Measurements from ENCODE around the gene NPC2. TPM values are rescaled to one million over a fixed set of nuclear protein-coding genes. Genes with fewer than 3 reads are reported as not detected.

The NPC2 gene
- total and polyA plus RNA-seq, 5 donors from 2014 or later, result 33.1 to 144 (median 102) TPM

- no peak for DNase-seq
- Mint-ChIP-seq H3K4me3 (no peak overlapping the region), H3K9me3 (peaks cover 0 to 2% (median 0%) of the 10 kb centered on the region in 7 donors), H3K36me3 (no peaks in the 10 kb centered on the region), H3K27ac (no peak overlapping the region), H3K27me3 (peaks cover 20% of the 10 kb centered on the region), H3K4me1 (peaks cover 0 to 10% (median 5%) of the 10 kb centered on the region in 4 donors)
- Histone ChIP-seq H3K36me3 (ENCODE audit: control insufficient read depth, insufficient read depth, low read length) (no peaks in the 10 kb centered on the region), H3K27me3 (ENCODE audit: control insufficient read depth, insufficient read depth, low read length) (peaks cover 4% of the 10 kb centered on the region), H3K27ac (ENCODE audit: insufficient read depth, low read length, poor library complexity, severe bottlenecking) (no peak overlapping the region), H3K4me3 (ENCODE audit: low read depth, low read length) (no peak overlapping the region), H3K4me1 (ENCODE audit: control insufficient read depth, insufficient read depth, low read length, poor library complexity, severe bottlenecking) (no peaks in the 10 kb centered on the region), H3K9me3 (ENCODE audit: control insufficient read depth in 2 of 2, low read length in 2 of 2) (no peaks in the 10 kb centered on the region)
- ATAC-seq (ENCODE audit: low read depth in 2 of 2), result no peak
Measured at GRCh38 chr14:74517731-74518130, 24.6 kb upstream of the NPC2 start.

- DNase-seq (no peak), ATAC-seq (ENCODE audit: low read depth in 2 of 2) (no peak)
- peaks cover 0 to 2% (median 0%) of the 10 kb centered on the region in 7 donors for H3K9me3 Mint-ChIP-seq
- peaks cover 0 to 10% (median 5%) of the 10 kb centered on the region in 4 donors for H3K4me1 Mint-ChIP-seq
- H3K27me3 Mint-ChIP-seq, result peaks cover 20% of the 10 kb centered on the region
- H3K27ac Mint-ChIP-seq, result no peak overlapping the region
- Histone ChIP-seq H3K27ac (ENCODE audit: insufficient read depth, low read length, poor library complexity, severe bottlenecking) (no peak overlapping the region), H3K4me1 (ENCODE audit: control insufficient read depth, insufficient read depth, low read length, poor library complexity, severe bottlenecking) (no peaks in the 10 kb centered on the region), H3K4me3 (ENCODE audit: low read depth, low read length) (no peak overlapping the region), H3K9me3 (ENCODE audit: control insufficient read depth in 2 of 2, low read length in 2 of 2) (no peaks in the 10 kb centered on the region), H3K27me3 (ENCODE audit: control insufficient read depth, insufficient read depth, low read length) (peaks cover 4% of the 10 kb centered on the region), H3K36me3 (ENCODE audit: control insufficient read depth, insufficient read depth, low read length) (no peaks in the 10 kb centered on the region)
- no peaks in the 10 kb centered on the region for H3K36me3 Mint-ChIP-seq
- no peak overlapping the region for H3K4me3 Mint-ChIP-seq
Measured at GRCh38 chr14:74516451-74517160, 23.5 kb upstream of the NPC2 start.

- DNase-seq (no peak), ATAC-seq (ENCODE audit: low read depth in 2 of 2) (no peak)
- Mint-ChIP-seq H3K27me3 (peaks cover 20% of the 10 kb centered on the region), H3K4me1 (peaks cover 0 to 10% (median 5%) of the 10 kb centered on the region in 4 donors), H3K4me3 (no peak overlapping the region), H3K36me3 (no peaks in the 10 kb centered on the region), H3K9me3 (peaks cover 0 to 2% (median 0%) of the 10 kb centered on the region in 7 donors), H3K27ac (no peak overlapping the region)
- H3K9me3 ChIP-seq (ENCODE audit: control insufficient read depth in 2 of 2, low read length in 2 of 2), result no peaks in the 10 kb centered on the region
- H3K36me3 ChIP-seq (ENCODE audit: control insufficient read depth, insufficient read depth, low read length), result no peaks in the 10 kb centered on the region
- H3K4me3 ChIP-seq (ENCODE audit: low read depth, low read length), result no peak overlapping the region
- H3K27me3 ChIP-seq (ENCODE audit: control insufficient read depth, insufficient read depth, low read length), result peaks cover 4% of the 10 kb centered on the region
- no peaks in the 10 kb centered on the region for H3K4me1 ChIP-seq (ENCODE audit: control insufficient read depth, insufficient read depth, low read length, poor library complexity, severe bottlenecking)
- H3K27ac ChIP-seq (ENCODE audit: insufficient read depth, low read length, poor library complexity, severe bottlenecking), result no peak overlapping the region
Measured at GRCh38 chr14:74515891-74516412, 22.8 kb upstream of the NPC2 start.

- Histone ChIP-seq H3K9me3 (ENCODE audit: control insufficient read depth in 2 of 2, low read length in 2 of 2) (no peaks in the 10 kb centered on the region), H3K27me3 (ENCODE audit: control insufficient read depth, insufficient read depth, low read length) (peaks cover 4% of the 10 kb centered on the region), H3K36me3 (ENCODE audit: control insufficient read depth, insufficient read depth, low read length) (no peaks in the 10 kb centered on the region), H3K27ac (ENCODE audit: insufficient read depth, low read length, poor library complexity, severe bottlenecking) (no peak overlapping the region), H3K4me3 (ENCODE audit: low read depth, low read length) (no peak overlapping the region), H3K4me1 (ENCODE audit: control insufficient read depth, insufficient read depth, low read length, poor library complexity, severe bottlenecking) (no peaks in the 10 kb centered on the region)
- DNase-seq (no peak), ATAC-seq (ENCODE audit: low read depth in 2 of 2) (no peak)
- Mint-ChIP-seq H3K27ac (peak overlapping the region in 1 of 3 donors; percentile 38), H3K4me3 (no peak overlapping the region), H3K4me1 (peaks cover 0 to 10% (median 5%) of the 10 kb centered on the region in 4 donors), H3K9me3 (peaks cover 0 to 2% (median 0%) of the 10 kb centered on the region in 7 donors), H3K27me3 (peaks cover 20% of the 10 kb centered on the region), H3K36me3 (no peaks in the 10 kb centered on the region)
Measured at GRCh38 chr14:74514471-74514941, 21.4 kb upstream of the NPC2 start.

GRCh38 chr14:74511966-74512830, 19.1 kb upstream of the NPC2 start:
- no peaks in the 10 kb centered on the region for H3K36me3 ChIP-seq (ENCODE audit: control insufficient read depth, insufficient read depth, low read length)
- no peak overlapping the region for H3K4me3 ChIP-seq (ENCODE audit: low read depth, low read length)
- no peaks in the 10 kb centered on the region for H3K36me3 Mint-ChIP-seq
- DNase-seq, result no peak
- no peak overlapping the region for H3K4me3 Mint-ChIP-seq
- H3K4me1 ChIP-seq (ENCODE audit: control insufficient read depth, insufficient read depth, low read length, poor library complexity, severe bottlenecking), result no peaks in the 10 kb centered on the region
- H3K9me3 Mint-ChIP-seq, result peaks cover 0 to 2% (median 0%) of the 10 kb centered on the region in 7 donors
- H3K27ac ChIP-seq (ENCODE audit: insufficient read depth, low read length, poor library complexity, severe bottlenecking), result no peak overlapping the region
- H3K27ac Mint-ChIP-seq, result peak overlapping the region in 1 of 3 donors; percentile 37
- no peak for ATAC-seq (ENCODE audit: low read depth in 2 of 2)
- peaks cover 4% of the 10 kb centered on the region for H3K27me3 ChIP-seq (ENCODE audit: control insufficient read depth, insufficient read depth, low read length)
- peaks cover 0 to 9% (median 5%) of the 10 kb centered on the region in 4 donors for H3K4me1 Mint-ChIP-seq
- H3K27me3 Mint-ChIP-seq, result peaks cover 9% of the 10 kb centered on the region
- H3K9me3 ChIP-seq (ENCODE audit: control insufficient read depth in 2 of 2, low read length in 2 of 2), result no peaks in the 10 kb centered on the region

- no peak for DNase-seq
- peak overlapping the region in 1 of 3 donors; percentile 48 for H3K27ac Mint-ChIP-seq
- no peak overlapping the region for H3K4me3 Mint-ChIP-seq
- peaks cover 5% of the 10 kb centered on the region for H3K27me3 Mint-ChIP-seq
- Histone ChIP-seq H3K27me3 (ENCODE audit: control insufficient read depth, insufficient read depth, low read length) (peaks cover 4% of the 10 kb centered on the region), H3K4me1 (ENCODE audit: control insufficient read depth, insufficient read depth, low read length, poor library complexity, severe bottlenecking) (no peaks in the 10 kb centered on the region), H3K27ac (ENCODE audit: insufficient read depth, low read length, poor library complexity, severe bottlenecking) (no peak overlapping the region), H3K9me3 (ENCODE audit: control insufficient read depth in 2 of 2, low read length in 2 of 2) (no peaks in the 10 kb centered on the region), H3K36me3 (ENCODE audit: control insufficient read depth, insufficient read depth, low read length) (no peaks in the 10 kb centered on the region), H3K4me3 (ENCODE audit: low read depth, low read length) (no peak overlapping the region)
- ATAC-seq (ENCODE audit: low read depth in 2 of 2), result no peak
- H3K36me3 Mint-ChIP-seq, result no peaks in the 10 kb centered on the region
- peaks cover 0 to 2% (median 0%) of the 10 kb centered on the region in 7 donors for H3K9me3 Mint-ChIP-seq
- peaks cover 0 to 10% (median 5%) of the 10 kb centered on the region in 4 donors for H3K4me1 Mint-ChIP-seq
Measured at GRCh38 chr14:74510959-74511409, 17.9 kb upstream of the NPC2 start.

GRCh38 chr14:74510223-74510931, 17.3 kb upstream of the NPC2 start:
- H3K4me3 Mint-ChIP-seq, result no peak overlapping the region
- H3K4me1 Mint-ChIP-seq, result peaks cover 0 to 10% (median 5%) of the 10 kb centered on the region in 4 donors

More at GRCh38 chr14:74510223-74510931, 17.3 kb upstream of the NPC2 start:
- Histone ChIP-seq H3K9me3 (ENCODE audit: control insufficient read depth in 2 of 2, low read length in 2 of 2) (no peaks in the 10 kb centered on the region), H3K27me3 (ENCODE audit: control insufficient read depth, insufficient read depth, low read length) (peaks cover 4% of the 10 kb centered on the region), H3K27ac (ENCODE audit: insufficient read depth, low read length, poor library complexity, severe bottlenecking) (no peak overlapping the region), H3K4me3 (ENCODE audit: low read depth, low read length) (no peak overlapping the region), H3K36me3 (ENCODE audit: control insufficient read depth, insufficient read depth, low read length) (no peaks in the 10 kb centered on the region), H3K4me1 (ENCODE audit: control insufficient read depth, insufficient read depth, low read length, poor library complexity, severe bottlenecking) (no peaks in the 10 kb centered on the region)
- Mint-ChIP-seq H3K27ac (no peak overlapping the region), H3K36me3 (no peaks in the 10 kb centered on the region), H3K27me3 (peaks cover 5% of the 10 kb centered on the region), H3K9me3 (peaks cover 0 to 2% (median 0%) of the 10 kb centered on the region in 7 donors)
- no peak for ATAC-seq (ENCODE audit: low read depth in 2 of 2)
- no peak for DNase-seq

Measured in CD4-positive, CD25-positive, alpha-beta regulatory T cell (primary cell).